ENCODE data around the gene FBXW2.

DNA sequence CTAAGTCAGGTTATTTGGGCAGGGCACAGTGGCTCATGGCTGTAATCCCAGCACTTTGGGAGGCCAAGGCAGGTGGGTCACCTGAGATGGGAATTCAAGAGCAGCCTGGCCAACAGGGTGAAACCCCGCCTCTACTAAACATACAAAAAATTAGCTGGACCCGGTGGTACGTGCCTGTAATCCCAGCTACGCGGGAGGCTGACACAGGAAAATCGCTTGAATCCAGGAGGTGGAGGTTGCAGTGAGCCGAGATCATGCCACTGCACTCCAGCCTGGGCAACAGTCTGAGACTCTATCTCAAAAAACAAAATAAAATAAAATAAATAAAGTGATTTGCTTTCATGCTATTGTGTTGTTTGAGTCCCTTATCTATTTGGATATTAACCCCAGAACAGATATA is 8.2 kb upstream of the FBXW2 start:
- TF ChIP-seq, protein P1, sequence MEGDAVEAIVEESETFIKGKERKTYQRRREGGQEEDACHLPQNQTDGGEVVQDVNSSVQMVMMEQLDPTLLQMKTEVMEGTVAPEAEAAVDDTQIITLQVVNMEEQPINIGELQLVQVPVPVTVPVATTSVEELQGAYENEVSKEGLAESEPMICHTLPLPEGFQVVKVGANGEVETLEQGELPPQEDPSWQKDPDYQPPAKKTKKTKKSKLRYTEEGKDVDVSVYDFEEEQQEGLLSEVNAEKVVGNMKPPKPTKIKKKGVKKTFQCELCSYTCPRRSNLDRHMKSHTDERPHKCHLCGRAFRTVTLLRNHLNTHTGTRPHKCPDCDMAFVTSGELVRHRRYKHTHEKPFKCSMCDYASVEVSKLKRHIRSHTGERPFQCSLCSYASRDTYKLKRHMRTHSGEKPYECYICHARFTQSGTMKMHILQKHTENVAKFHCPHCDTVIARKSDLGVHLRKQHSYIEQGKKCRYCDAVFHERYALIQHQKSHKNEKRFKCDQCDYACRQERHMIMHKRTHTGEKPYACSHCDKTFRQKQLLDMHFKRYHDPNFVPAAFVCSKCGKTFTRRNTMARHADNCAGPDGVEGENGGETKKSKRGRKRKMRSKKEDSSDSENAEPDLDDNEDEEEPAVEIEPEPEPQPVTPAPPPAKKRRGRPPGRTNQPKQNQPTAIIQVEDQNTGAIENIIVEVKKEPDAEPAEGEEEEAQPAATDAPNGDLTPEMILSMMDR (IDR thresholded peaks at IDR 0.05; ENCODE audit: low read depth, low read length): no peak
- TF ChIP-seq EZH2phosphoT487 (IDR thresholded peaks at IDR 0.05; ENCODE audit: low read depth): no peak
